GM18499 (cell line): ENCODE data around the gene ULK4.

ENCODE experiments used
- ATAC-seq: cut with Tn5 transposase; IDR thresholded peaks from one replicate; pipeline ENCODE4 v1.9.1; 2021; ENCODE audit warnings: moderate number of reproducible peaks; ENCODE audit not compliant: insufficient read depth, unreplicated experiment

The ULK4 gene

GRCh38 chr3:41247055-41248004, 714.6 kb downstream of the ULK4 start:
- ATAC-seq, result no peak

- no peak for ATAC-seq
Measured at GRCh38 chr3:41244620-41245336, 717.1 kb downstream of the ULK4 start.

DNA sequence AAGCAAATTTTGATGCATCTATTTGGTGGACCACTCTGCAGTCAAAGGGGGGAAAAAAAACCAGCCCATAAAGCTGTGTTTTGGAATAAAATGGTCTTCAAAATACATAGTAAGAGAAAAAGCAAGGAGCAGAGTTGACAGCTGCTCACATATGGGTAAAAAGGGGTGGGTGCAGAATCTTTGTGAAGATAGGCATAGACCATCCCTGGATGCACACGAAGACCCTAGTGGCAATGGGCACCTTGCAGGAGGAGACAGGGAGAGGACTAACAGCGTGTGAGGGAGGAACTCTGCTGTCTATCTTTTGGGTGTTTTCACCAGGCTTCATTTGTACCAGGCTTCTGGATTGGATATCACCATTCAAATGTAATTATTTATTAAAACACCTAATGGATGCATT, 718.7 kb downstream of the ULK4 start:
- no peak for ATAC-seq

- no peak for ATAC-seq
Measured at GRCh38 chr3:41241800-41242571, 719.9 kb downstream of the ULK4 start.

- ATAC-seq, result no peak
Measured at GRCh38 chr3:41241161-41241560, 720.7 kb downstream of the ULK4 start.

DNA sequence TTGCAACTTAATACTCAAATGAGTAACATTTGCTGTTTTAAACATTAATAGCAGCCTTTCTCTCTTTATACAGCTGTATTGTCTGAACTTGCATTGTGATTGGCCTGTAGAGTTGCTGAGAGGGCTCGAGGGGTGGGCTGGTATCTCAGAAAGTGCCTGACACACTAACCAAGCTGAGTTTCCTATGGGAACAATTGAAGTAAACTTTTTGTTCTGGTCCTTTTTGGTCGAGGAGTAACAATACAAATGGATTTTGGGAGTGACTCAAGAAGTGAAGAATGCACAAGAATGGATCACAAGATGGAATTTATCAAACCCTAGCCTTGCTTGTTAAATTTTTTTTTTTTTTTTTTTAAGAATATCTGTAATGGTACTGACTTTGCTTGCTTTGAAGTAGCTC, 722.3 kb downstream of the ULK4 start:
- ATAC-seq, result no peak

GRCh38 chr3:41237907-41238306, 724.0 kb downstream of the ULK4 start:
- no peak for ATAC-seq

DNA sequence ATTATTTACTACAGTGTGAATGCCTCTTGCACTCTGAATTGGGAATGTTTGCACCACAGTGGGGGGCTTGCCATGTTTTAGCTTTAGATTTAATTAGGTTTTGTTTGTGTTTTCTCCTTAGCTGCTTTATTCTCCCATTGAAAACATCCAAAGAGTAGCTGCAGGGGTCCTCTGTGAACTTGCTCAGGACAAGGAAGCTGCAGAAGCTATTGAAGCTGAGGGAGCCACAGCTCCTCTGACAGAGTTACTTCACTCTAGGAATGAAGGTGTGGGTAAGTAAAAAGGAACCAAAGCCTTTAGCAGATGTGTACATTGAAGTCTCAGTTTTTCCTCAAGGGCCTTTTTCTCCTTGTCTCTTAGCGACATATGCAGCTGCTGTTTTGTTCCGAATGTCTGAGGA, 725.7 kb downstream of the ULK4 start:
- no peak for ATAC-seq

DNA sequence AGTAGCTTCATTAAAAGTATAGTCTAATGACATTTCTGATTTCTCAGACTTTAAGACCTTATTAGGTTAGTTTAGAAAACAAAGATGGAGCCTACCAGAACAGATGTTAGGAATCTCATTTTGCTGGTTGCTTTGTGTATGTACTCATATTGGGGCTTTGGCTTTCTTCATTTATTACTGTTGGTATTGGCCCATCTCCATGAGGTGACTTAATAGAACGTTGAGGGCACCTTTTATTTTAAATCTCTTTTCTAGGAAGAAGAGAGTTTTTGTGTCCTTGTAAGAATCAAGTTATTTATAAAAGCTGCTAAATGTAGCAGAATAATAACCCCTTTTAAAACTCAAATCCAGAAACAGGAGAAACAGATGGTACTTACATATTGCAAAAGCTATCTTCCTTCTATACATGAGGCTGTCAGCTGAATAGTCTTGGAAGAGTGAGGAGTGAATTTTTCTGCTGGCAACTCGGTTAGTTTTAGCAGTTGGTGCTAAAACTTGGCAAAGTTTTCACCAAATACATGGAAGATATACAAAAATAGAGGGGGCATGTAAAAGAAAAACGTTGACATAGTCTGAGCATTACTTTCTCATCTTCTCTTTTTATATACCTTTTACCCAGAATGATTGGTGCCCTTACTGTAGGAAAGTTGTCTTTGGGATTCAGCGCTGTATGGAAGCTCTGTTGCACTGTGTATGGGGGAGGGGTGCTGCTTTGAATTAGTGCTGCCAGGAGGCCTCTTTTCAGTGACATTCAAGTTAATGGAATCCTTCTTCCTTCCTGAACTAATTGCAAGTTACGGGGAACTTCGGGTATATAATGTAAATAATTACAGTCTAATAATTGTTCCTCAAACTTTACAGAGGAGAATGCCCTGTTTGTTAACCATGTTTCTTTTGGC, 726.8 kb downstream of the ULK4 start:
- ATAC-seq, result no peak

DNA sequence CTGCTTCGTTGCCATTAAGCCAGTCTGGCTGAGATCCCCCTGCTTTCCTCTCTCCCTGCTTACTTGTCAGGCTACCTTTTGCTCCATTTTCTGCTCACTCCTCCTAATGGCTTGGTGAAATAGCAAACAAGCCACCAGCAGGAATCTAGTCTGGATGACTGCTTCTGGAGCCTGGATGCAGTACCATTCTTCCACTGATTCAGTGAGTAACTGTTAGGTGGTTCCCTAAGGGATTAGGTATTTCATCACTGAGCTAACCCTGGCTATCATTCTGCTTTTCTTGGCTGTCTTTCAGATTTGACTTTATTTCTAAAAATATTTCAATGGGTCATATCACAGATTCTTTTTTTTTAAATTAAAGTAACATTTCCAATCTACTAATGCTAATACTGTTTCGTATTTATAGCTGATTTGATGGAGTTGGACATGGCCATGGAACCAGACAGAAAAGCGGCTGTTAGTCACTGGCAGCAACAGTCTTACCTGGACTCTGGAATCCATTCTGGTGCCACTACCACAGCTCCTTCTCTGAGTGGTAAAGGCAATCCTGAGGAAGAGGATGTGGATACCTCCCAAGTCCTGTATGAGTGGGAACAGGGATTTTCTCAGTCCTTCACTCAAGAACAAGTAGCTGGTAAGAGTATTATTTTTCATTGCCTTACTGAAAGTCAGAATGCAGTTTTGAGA, 737.6 kb downstream of the ULK4 start:
- ATAC-seq, result no peak

DNA sequence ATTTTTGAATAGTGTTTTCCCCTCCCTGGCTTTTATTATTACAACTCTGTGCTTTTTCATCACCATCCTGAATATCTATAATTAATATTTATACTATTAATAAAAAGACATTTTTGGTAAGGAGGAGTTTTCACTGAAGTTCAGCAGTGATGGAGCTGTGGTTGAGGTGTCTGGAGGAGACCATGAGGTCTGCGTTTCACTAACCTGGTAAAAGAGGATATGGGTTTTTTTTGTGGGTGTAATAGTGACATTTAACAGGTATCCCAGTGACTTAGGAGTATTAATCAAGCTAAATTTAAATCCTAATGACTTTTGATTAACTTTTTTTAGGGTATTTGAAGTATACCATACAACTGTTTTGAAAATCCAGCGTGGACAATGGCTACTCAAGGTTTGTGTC, 738.2 kb downstream of the ULK4 start:
- ATAC-seq, result no peak

GRCh38 chr3:41223078-41223477, 738.8 kb downstream of the ULK4 start:
- ATAC-seq, result no peak

DNA sequence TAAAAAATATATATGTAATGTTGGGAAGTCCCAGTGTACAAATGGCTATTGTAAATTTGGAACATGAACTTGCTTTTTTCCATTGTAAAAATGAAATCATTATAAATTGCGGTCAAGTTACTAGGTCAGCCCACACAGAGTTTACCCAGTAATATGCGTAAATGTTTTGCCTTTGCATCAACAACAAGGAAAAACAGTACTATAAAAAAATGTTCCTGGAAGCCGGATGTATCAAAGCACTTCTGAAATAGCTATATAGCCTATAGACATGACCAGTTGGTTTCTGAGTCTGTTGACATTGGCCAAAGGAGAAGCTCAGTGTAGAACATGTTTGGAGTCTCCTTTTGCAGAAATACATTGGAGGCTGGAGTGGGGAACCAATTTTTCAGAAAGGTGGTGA, 739.4 kb downstream of the ULK4 start:
- no peak for ATAC-seq

- no peak for ATAC-seq
Measured at GRCh38 chr3:41222012-41222411, 739.9 kb downstream of the ULK4 start.

DNA sequence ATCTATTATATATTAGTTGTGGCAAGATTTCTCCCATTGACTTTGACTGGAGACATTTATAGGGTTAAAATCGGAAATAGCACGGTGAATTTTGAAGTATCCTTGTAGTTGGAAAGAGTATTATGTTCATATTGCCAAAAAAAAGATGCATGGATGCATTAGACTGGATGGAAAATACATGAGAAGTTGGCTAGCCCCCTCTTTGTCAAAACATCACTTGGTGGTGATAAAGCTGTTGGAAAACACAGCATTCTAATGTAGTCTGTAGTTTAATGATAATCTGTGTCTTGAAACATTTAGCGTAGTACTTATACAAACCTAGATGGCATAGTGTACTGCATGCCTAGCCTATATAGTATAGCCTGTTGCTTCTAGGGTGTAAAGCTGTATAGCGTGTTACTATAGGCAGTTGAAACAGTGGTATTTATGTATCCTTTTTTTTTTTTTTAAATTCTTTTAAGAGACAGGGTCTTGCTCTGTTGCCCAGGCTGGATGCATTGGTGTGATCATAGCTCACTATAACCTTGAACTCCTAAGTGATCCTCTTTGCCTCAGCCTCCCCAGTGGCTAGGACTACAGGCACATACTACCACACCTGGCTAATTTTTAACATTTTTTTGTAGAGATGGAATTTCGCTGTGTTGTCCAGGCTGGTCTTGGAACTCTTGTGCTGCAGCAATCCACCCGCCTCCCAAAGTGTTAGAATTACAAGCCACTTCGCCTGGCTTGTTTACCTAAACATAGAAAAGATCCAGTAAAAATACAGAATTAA, 740.8 kb downstream of the ULK4 start:
- ATAC-seq, result no peak

DNA sequence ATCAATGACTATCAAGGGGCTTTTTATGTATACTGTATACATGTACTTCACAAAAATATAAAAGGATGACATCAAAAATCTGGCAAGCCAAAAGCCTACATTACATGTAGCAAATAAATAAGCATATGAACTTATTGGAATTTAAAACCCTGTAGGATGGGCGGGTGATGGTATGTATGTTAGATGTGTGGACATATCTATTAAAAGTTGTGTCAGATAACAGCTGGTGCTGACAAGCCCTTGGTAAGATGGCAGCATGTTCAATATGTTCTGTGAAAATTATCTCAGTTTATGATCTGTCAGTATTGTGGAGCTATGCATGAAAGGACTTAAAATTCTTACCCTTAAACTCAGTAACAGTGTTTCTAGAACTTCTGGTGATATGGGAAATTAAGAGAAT, 742.5 kb downstream of the ULK4 start:
- no peak for ATAC-seq

DNA sequence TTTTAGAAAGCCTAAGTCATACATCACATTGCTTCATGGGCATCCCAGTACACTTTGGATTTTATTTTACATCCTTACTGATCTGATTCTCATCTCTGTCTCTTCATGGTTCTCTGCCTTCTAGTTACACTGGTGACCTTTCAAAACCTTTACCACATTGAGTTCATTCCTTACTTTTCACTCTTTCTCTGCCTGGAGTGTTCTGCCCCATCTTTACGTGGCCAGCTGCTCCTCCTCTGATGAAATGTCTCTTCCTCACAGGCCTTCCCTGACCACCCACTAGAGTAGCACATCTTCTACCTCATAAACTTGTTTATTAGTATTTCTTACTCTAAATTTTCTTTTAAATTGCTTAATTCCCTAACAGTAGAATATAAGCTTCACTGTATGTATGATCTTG, 744.9 kb downstream of the ULK4 start:
- ATAC-seq, result no peak

GRCh38 chr3:41216422-41216821, 745.5 kb downstream of the ULK4 start:
- ATAC-seq, result no peak

- no peak for ATAC-seq
Measured at GRCh38 chr3:41213588-41213987, 748.3 kb downstream of the ULK4 start.
